GM12878 (cell line): ENCODE measurements around the gene TSPAN5. TPM values are rescaled to one million over a fixed set of nuclear protein-coding genes. Genes with fewer than 3 reads are reported as not detected.

ENCODE experiments used
- ATAC-seq: fragments of 200-7000 bp; cut with Tn5 transposase; 3 replicates; pipeline ENCODE4 v1.9.1; 2020; ENCODE audit warnings: mild to moderate bottlenecking, moderate library complexity
- BruUV-seq: library from RNA; stranded (reverse); fragments of 400-500 nt; replicated peaks from 2 replicates; lab custom pipeline; 2021; lab: Mats Ljungman, UMichigan
- CTCF ChIA-PET: fragments of 300-600 bp; sonication (Branson Sonifier 250); formaldehyde crosslinking; extraction: SDS; loops from one replicate; lab custom pipeline; 2021; ENCODE audit warnings: inconsistent platforms; lab: Yijun Ruan, JAX
- POLR2A ChIA-PET: fragments of 350-600 bp; formaldehyde crosslinking; extraction: SDS; loops from one replicate; lab custom pipeline; 2021; ENCODE audit warnings: inconsistent platforms; lab: Charles Lee
- RAD21 ChIA-PET: fragments of 300-600 bp; sonication (Branson Sonifier 250); formaldehyde crosslinking; loops from one replicate; lab custom pipeline; 2023; ENCODE audit warnings: antibody characterized with exemption; ENCODE audit not compliant: unreplicated experiment; lab: Charles Lee
- SMC1A ChIA-PET: fragments of 300-600 bp; sonication (Branson Sonifier 250); formaldehyde crosslinking; loops from one replicate; lab custom pipeline; 2023; ENCODE audit not compliant: unreplicated experiment, uncharacterized antibody; lab: Charles Lee
- DNase-seq: peaks from one replicate; pipeline ENCODE4 v3.0.0-alpha.2; 2011; ENCODE audit warnings: low read depth, low spot score
- FAIRE-seq: peaks from 3 replicates; lab custom pipeline; 2011; peaks lifted over from hg19 to GRCh38; lab: Jason Lieb, UNC
- H2AFZ ChIP-seq: 2 replicates; pipeline ENCODE4 v1.6.0; 2011; ENCODE audit warnings: low read depth, low read length, control low read depth; ENCODE audit not compliant: control insufficient read depth
- H3K27ac ChIP-seq: 2 replicates; pipeline ENCODE4 v1.5.1; 2011; ENCODE audit warnings: control low read depth; ENCODE audit not compliant: control insufficient read depth, insufficient read depth
- H3K27me3 ChIP-seq, 2 experiments: replicated peaks in 1 of 2; 2 replicates each; pipeline versions ENCODE4 v1.6.0 to v1.6.1; 2011; ENCODE audit warnings: low read length in 1 of 2; ENCODE audit not compliant: control insufficient read depth in 2 of 2, insufficient read depth in 2 of 2
- H3K36me3 ChIP-seq, 2 experiments: 2 replicates each; pipeline ENCODE4 v1.5.1; 2011; ENCODE audit warnings: low read length in 1 of 2; ENCODE audit not compliant: control insufficient read depth in 2 of 2, insufficient read depth in 2 of 2
- H3K4me1 ChIP-seq: 2 replicates; pipeline ENCODE4 v1.6.1; 2011; ENCODE audit warnings: mild to moderate bottlenecking, low read length, moderate library complexity, mixed read lengths; ENCODE audit not compliant: control insufficient read depth, insufficient read depth
- H3K4me2 ChIP-seq: 2 replicates; pipeline ENCODE4 v1.6.0; 2011; ENCODE audit warnings: control low read depth; ENCODE audit not compliant: control insufficient read depth, insufficient read depth
- H3K4me3 ChIP-seq: fragments of 200-600 bp; sonication (generic); 2 replicates; pipeline ENCODE4 v1.5.1; 2016
- H3K79me2 ChIP-seq: 2 replicates; pipeline ENCODE4 v1.6.0; 2011; ENCODE audit warnings: low read length; ENCODE audit not compliant: control insufficient read depth, insufficient read depth
- H3K9ac ChIP-seq: 2 replicates; pipeline ENCODE4 v1.8.0; 2011; ENCODE audit warnings: low read length, control low read depth, mixed read lengths; ENCODE audit not compliant: control insufficient read depth, insufficient read depth
- H3K9me3 ChIP-seq: replicated peaks from 3 replicates; pipeline ENCODE4 v1.5.1; 2011; ENCODE audit warnings: mild to moderate bottlenecking, low read length; ENCODE audit not compliant: control insufficient read depth, insufficient read depth
- H4K20me1 ChIP-seq: 2 replicates; pipeline ENCODE4 v1.6.0; 2011; ENCODE audit not compliant: control insufficient read depth, insufficient read depth
- ASH2L ChIP-seq: fragments of 300-600, 200-600 bp; sonication (generic); IDR thresholded peaks from 2 replicates; pipeline ENCODE4 v1.6.1; 2017; ENCODE audit warnings: low read depth, mild to moderate bottlenecking, borderline replicate concordance
- ATF7 ChIP-seq: fragments of 450-650 bp; IDR thresholded peaks from 2 replicates; pipeline ENCODE4 v1.6.1; 2016; ENCODE audit warnings: low read depth, mild to moderate bottlenecking
- HDAC2 ChIP-seq: fragments of 200-600 bp; sonication (generic); IDR thresholded peaks from 2 replicates; pipeline ENCODE4 v1.6.1; 2017
- IKZF1 ChIP-seq: fragments of 450-650 bp; conservative IDR thresholded peaks from 2 replicates; pipeline ENCODE4 v1.6.1; 2017; ENCODE audit warnings: antibody characterized with exemption, mild to moderate bottlenecking
- MTA2 ChIP-seq: fragments of 450-650 bp; IDR thresholded peaks from 2 replicates; pipeline ENCODE4 v1.6.1; 2016; ENCODE audit warnings: low read depth, mild to moderate bottlenecking, moderate library complexity
- NFXL1 ChIP-seq: fragments of 450-650 bp; IDR thresholded peaks from 2 replicates; pipeline ENCODE4 v1.6.1; 2017; ENCODE audit warnings: antibody characterized with exemption, mild to moderate bottlenecking, borderline replicate concordance
- NKRF ChIP-seq: fragments of 450-650 bp; conservative IDR thresholded peaks from 2 replicates; pipeline ENCODE4 v1.6.1; 2017; ENCODE audit warnings: mild to moderate bottlenecking, moderate library complexity
- PAX5 ChIP-seq: IDR thresholded peaks from 2 replicates; pipeline ENCODE4 v1.6.1; 2011; ENCODE audit warnings: low read depth, low read length, borderline replicate concordance
- POLR2A ChIP-seq: IDR thresholded peaks from 2 replicates; pipeline ENCODE4 v1.6.1; 2011; ENCODE audit warnings: low read depth, mild to moderate bottlenecking, low read length
- POU2F2 ChIP-seq: IDR thresholded peaks from 3 replicates; pipeline ENCODE4 v1.6.1; 2011; ENCODE audit warnings: low read depth, mild to moderate bottlenecking, low read length, borderline replicate concordance
- RCOR1 ChIP-seq: conservative IDR thresholded peaks from 2 replicates; pipeline ENCODE4 v1.6.1; 2012; ENCODE audit warnings: low read depth, low read length, improper control_type of control experiment
- SMC3 ChIP-seq: IDR thresholded peaks from 2 replicates; pipeline ENCODE4 v1.6.1; 2011; ENCODE audit warnings: low read length, improper control_type of control experiment, borderline replicate concordance
- WRNIP1 ChIP-seq: IDR thresholded peaks from 2 replicates; pipeline ENCODE4 v1.6.1; 2011; ENCODE audit warnings: low read depth, low read length, improper control_type of control experiment, borderline replicate concordance
- ZNF274 ChIP-seq: IDR thresholded peaks from one replicate; pipeline ENCODE4 v1.8.0; 2011; ENCODE audit not compliant: insufficient read length, insufficient read depth
- WGBS: methylation state at CpG from one replicate; pipeline ENCODE4 v1.1.6; 2016; ENCODE audit warnings: low lambda C conversion rate; ENCODE audit not compliant: insufficient replicate concordance, insufficient coverage; ENCODE audit errors: missing lambda C conversion rate; 5-methylcytosine and 5-hydroxymethylcytosine counted together
- in situ Hi-C: fragments of 300-500 bp; cut with MboI; formaldehyde crosslinking; loops from 9 replicates; pipeline ENCODE4 v1.14.3; 2018; ENCODE audit warnings: mixed read lengths
- intact Hi-C: fragments of 100-400 bp; cut with micrococcal nuclease; formaldehyde crosslinking; loops from one replicate; pipeline ENCODE4 v1.14.2; 2022; ENCODE audit not compliant: unreplicated experiment
- polyA plus RNA-seq, 11 experiments: library from polyadenylated mRNA; depleted of rRNA in 4 of 11; unstranded in 6 of 11; stranded (reverse) in 5 of 11; fragments of >200 nt; fragmentation: Nextera tagmentation in 4 of 11; fragmentation: Illumina TruSeq in 1 of 11; extraction: Ambion mirVana in 4 of 11; extraction: Trizol in 1 of 11; gene quantifications; 1 replicate in 1 of 11; 2 replicates in 10 of 11; pipeline versions ENCODE4 v1.2.1 to v1.2.3, GENCODE V29; 2011 to 2016; ENCODE audit warnings: inconsistent platforms in 2 of 11, missing spikeins in 2 of 11, low read depth in 1 of 11
- total RNA-seq, 4 experiments: library from RNA; depleted of rRNA in 3 of 4; stranded (reverse); fragments of >200 nt in 3 of 4; fragmentation: Illumina TruSeq in 1 of 4; extraction: Trizol in 1 of 4; gene quantifications; 2 replicates each; pipeline versions ENCODE4 v1.2.1 to v1.2.3, GENCODE V29; 2013 to 2021
- TF ChIP-seq, protein P1 (sequence below): fragments of 450-650 bp; IDR thresholded peaks from 2 replicates; pipeline ENCODE4 v1.6.1; 2016; ENCODE audit warnings: mild to moderate bottlenecking

TSPAN5 gene
- total and polyA plus RNA-seq, 10 of the 15 experiments (the other 5 are each of a cell fraction or from before 2014, with no cell fraction given), result 0.09 to 8.2 (median 0.27) TPM

GRCh38 chr4:98614662-98615061, 43.7 kb downstream of the TSPAN5 start:
- no peak overlapping the region for H3K27ac ChIP-seq
- BruUV-seq, result no TSS peak
- peaks cover 4% of the 10 kb centered on the region; the same call in 1 of the 2 replicates for H3K4me1 ChIP-seq
- no peaks in the 10 kb centered on the region for H3K9me3 ChIP-seq
- H3K36me3 ChIP-seq, result no peaks in the 10 kb centered on the region
- no peak overlapping the region for H3K4me2 ChIP-seq
- H3K9ac ChIP-seq, result no peak overlapping the region
- H3K27me3 ChIP-seq, result no peaks in the 10 kb centered on the region
- RAD21 ChIA-PET, result no interaction called here
- POLR2A ChIA-PET, result no interaction called here
- H3K4me3 ChIP-seq, result no peak overlapping the region
- TF ChIP-seq NKRF, result no peak
- no peak for TF ChIP-seq POU2F2
- TF ChIP-seq ASH2L, result no peak
- no peak for TF ChIP-seq PAX5
- no peak for TF ChIP-seq RCOR1
- TF ChIP-seq HDAC2, result no peak
- no peak for TF ChIP-seq WRNIP1
- TF ChIP-seq SMC3, result no peak
- TF ChIP-seq MTA2, result no peak
- TF ChIP-seq, protein P1, sequence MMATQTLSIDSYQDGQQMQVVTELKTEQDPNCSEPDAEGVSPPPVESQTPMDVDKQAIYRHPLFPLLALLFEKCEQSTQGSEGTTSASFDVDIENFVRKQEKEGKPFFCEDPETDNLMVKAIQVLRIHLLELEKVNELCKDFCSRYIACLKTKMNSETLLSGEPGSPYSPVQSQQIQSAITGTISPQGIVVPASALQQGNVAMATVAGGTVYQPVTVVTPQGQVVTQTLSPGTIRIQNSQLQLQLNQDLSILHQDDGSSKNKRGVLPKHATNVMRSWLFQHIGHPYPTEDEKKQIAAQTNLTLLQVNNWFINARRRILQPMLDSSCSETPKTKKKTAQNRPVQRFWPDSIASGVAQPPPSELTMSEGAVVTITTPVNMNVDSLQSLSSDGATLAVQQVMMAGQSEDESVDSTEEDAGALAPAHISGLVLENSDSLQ, result no peak
- no peak for TF ChIP-seq NFXL1
- no peak for TF ChIP-seq ZNF274
- TF ChIP-seq ATF7, result no peak
- TF ChIP-seq POLR2A, result no peak
- no peak for TF ChIP-seq IKZF1
- SMC1A ChIA-PET, result interaction anchor here (1.3 kb wide), 1 partner anchor 13 kb away, joined by 3 read pairs; no protein-coding TSS in a partner anchor
- FAIRE-seq (no peak), ATAC-seq (no peak), DNase-seq (no peak)
- in situ Hi-C loops (no loop called here), intact Hi-C loops (no loop called here)
- WGBS, result 63% methylated on average over 4 of the region's 4 CpGs
- H3K79me2 ChIP-seq, result no peaks in the 10 kb centered on the region
- CTCF ChIA-PET, result no interaction called here
- H2AFZ ChIP-seq, result no peak overlapping the region
- H4K20me1 ChIP-seq, result no peaks in the 10 kb centered on the region
